HepG2 (cell line): ENCODE results near the gene DQX1. TPM values are rescaled to one million over a fixed set of nuclear protein-coding genes. Genes with fewer than 3 reads are reported as not detected.

ENCODE experiments used
- ATAC-seq: fragments of 200-7000 bp; cut with Tn5 transposase; 3 replicates; pipeline ENCODE4 v1.9.1; 2020; ENCODE audit warnings: mild to moderate bottlenecking, moderate library complexity
- BruUV-seq: library from RNA; stranded (reverse); fragments of 400-500 nt; replicated peaks from 2 replicates; lab custom pipeline; 2021; lab: Mats Ljungman, UMichigan
- CTCF ChIA-PET: fragments of 300-600 bp; formaldehyde crosslinking; extraction: SDS; loops from one replicate; lab custom pipeline; 2021; ENCODE audit warnings: low total read pairs, inconsistent platforms, low intra/inter-chr PET ratio; lab: Yijun Ruan, JAX
- POLR2A ChIA-PET: fragments of 350-600 bp; sonication (Branson Sonifier 250); formaldehyde crosslinking; loops from one replicate; lab custom pipeline; 2020; ENCODE audit warnings: antibody characterized with exemption, inconsistent platforms; lab: Yijun Ruan, JAX
- DNase-seq: peaks from one replicate; pipeline ENCODE4 v3.0.0-alpha.2; 2015; ENCODE audit warnings: low spot score
- FAIRE-seq: peaks from 3 replicates; lab custom pipeline; 2011; peaks lifted over from hg19 to GRCh38; lab: Jason Lieb, UNC
- H2AFZ ChIP-seq: one replicate; pipeline ENCODE4 v1.6.1; 2011; ENCODE audit warnings: low read length, inconsistent platforms
- H3K27ac ChIP-seq: fragments of 300-600 bp; 3 replicates; pipeline ENCODE4 v1.8.0; 2011; ENCODE audit warnings: mixed run types, mild to moderate bottlenecking, mixed read lengths, low read length, inconsistent platforms; ENCODE audit not compliant: insufficient read depth; ENCODE audit errors: extremely low read length
- H3K27me3 ChIP-seq, 2 experiments: fragments of 200-600 bp in 1 of 2; 2 replicates in 1 of 2; 3 replicates in 1 of 2; pipeline versions ENCODE4 v1.6.0 to v1.8.0; 2011; ENCODE audit warnings: low read length in 2 of 2, mild to moderate bottlenecking in 2 of 2, moderate library complexity in 2 of 2, inconsistent platforms in 1 of 2; ENCODE audit not compliant: insufficient read depth in 2 of 2, control insufficient read depth in 1 of 2
- H3K36me3 ChIP-seq, 2 experiments: fragments of 200-600 bp in 1 of 2; replicated peaks in 1 of 2; 2 replicates in 1 of 2; 3 replicates in 1 of 2; pipeline versions ENCODE4 v1.5.1 to v1.8.0; 2011; ENCODE audit warnings: low read length in 2 of 2, inconsistent platforms in 1 of 2; ENCODE audit not compliant: insufficient read depth in 2 of 2, control insufficient read depth in 1 of 2
- H3K4me1 ChIP-seq: 2 replicates; pipeline ENCODE4 v1.5.1; 2012; ENCODE audit warnings: low read length, inconsistent platforms; ENCODE audit not compliant: insufficient read depth
- H3K4me2 ChIP-seq: 2 replicates; pipeline ENCODE4 v1.6.0; 2011; ENCODE audit warnings: low read depth, low read length, inconsistent platforms
- H3K4me3 ChIP-seq, 3 experiments: fragments of 200-600 bp in 1 of 3; sonication (generic), shearing (Covaris generic) in 1 of 3; replicated peaks in 1 of 3; 2 replicates each; pipeline ENCODE4 v1.5.1; 2011 to 2016; ENCODE audit warnings: low read length in 3 of 3, inconsistent platforms in 2 of 3, low read depth in 2 of 3, mild to moderate bottlenecking in 2 of 3, control low read depth in 1 of 3, mixed read lengths in 1 of 3; ENCODE audit not compliant: insufficient read depth in 1 of 3
- H3K79me2 ChIP-seq: one replicate; pipeline ENCODE4 v1.6.1; 2011; ENCODE audit warnings: low read length, inconsistent platforms; ENCODE audit not compliant: insufficient read depth
- H3K9ac ChIP-seq: 2 replicates; pipeline ENCODE4 v1.6.0; 2011; ENCODE audit warnings: mild to moderate bottlenecking, low read depth, low read length, inconsistent platforms; ENCODE audit not compliant: insufficient read depth
- H3K9me3 ChIP-seq: 2 replicates; pipeline ENCODE4 v1.5.1; 2012; ENCODE audit warnings: mild to moderate bottlenecking, low read length
- H4K20me1 ChIP-seq: 2 replicates; pipeline ENCODE4 v1.6.0; 2011; ENCODE audit warnings: inconsistent platforms, mild to moderate bottlenecking, low read length, moderate library complexity; ENCODE audit not compliant: insufficient read depth
- ELF1 ChIP-seq: sonication (generic); formaldehyde crosslinking; IDR thresholded peaks from 2 replicates; pipeline ENCODE4 v1.4.0; 2020; ENCODE audit warnings: missing genetic modification reagents
- GABPA ChIP-seq, 2 experiments: IDR thresholded peaks; 2 replicates each; pipeline ENCODE4 v1.6.1; 2011 to 2016; ENCODE audit warnings: low read depth in 2 of 2, low read length in 1 of 2, missing biosample characterization in 1 of 2, missing genetic modification characterization in 1 of 2
- GABPB1 ChIP-seq: IDR thresholded peaks from 2 replicates; pipeline ENCODE4 v1.6.1; 2016; ENCODE audit warnings: mild to moderate bottlenecking, missing genetic modification reagents, moderate library complexity, missing compliant biosample characterization
- HMGXB3 ChIP-seq: sonication (generic); formaldehyde crosslinking; IDR thresholded peaks from 2 replicates; pipeline ENCODE4 v1.4.0; 2020; ENCODE audit warnings: missing genetic modification reagents, borderline replicate concordance
- SRF ChIP-seq: IDR thresholded peaks from 2 replicates; pipeline ENCODE4 v1.6.1; 2011; ENCODE audit warnings: mild to moderate bottlenecking, low read depth, low read length, moderate library complexity
- ZNF652 ChIP-seq: IDR thresholded peaks from 2 replicates; pipeline ENCODE4 v1.6.1; 2016; ENCODE audit warnings: low read depth, borderline replicate concordance
- WGBS: methylation state at CpG from one replicate; pipeline ENCODE4 v1.1.6; 2017; ENCODE audit warnings: low lambda C conversion rate; 5-methylcytosine and 5-hydroxymethylcytosine counted together
- in situ Hi-C: cut with HindIII; loops from 2 replicates; pipeline ENCODE4 v1.10.0; 2017; ENCODE audit warnings: low pct_unique_long_range_greater_than_20kb; ENCODE audit not compliant: extremely low pct_ligation_motif_present
- intact Hi-C: fragments of 100-400 bp; cut with micrococcal nuclease; formaldehyde crosslinking; loops from one replicate; pipeline ENCODE4 v1.10.0; 2022; ENCODE audit not compliant: unreplicated experiment
- polyA plus RNA-seq, 8 experiments: library from polyadenylated mRNA; depleted of rRNA in 3 of 8; stranded (reverse) in 7 of 8; unstranded in 1 of 8; fragments of >200 nt; fragmentation: Illumina TruSeq in 4 of 8; extraction: Trizol in 4 of 8; gene quantifications; 2 replicates each; pipeline versions ENCODE4 v1.2.1 to v1.2.3, GENCODE V29; 2011 to 2016; ENCODE audit warnings: low read depth in 4 of 8, missing spikeins in 1 of 8, mixed read lengths in 1 of 8; ENCODE audit not compliant: insufficient read depth in 1 of 8
- total RNA-seq, 5 experiments: library from RNA; depleted of rRNA; stranded (reverse); fragments of >200 nt; fragmentation: Illumina TruSeq; extraction: Trizol; gene quantifications; 2 replicates each; pipeline ENCODE4 v1.2.3, GENCODE V29; 2016; ENCODE audit warnings: low read depth in 1 of 5

Gene DQX1
- total and polyA plus RNA-seq, 2 of the 13 experiments (the other 11 are each of a cell fraction or from before 2014, with no cell fraction given), result 27.6 to 89.8 TPM

- ChIA-PET POLR2A (interaction anchor here (0.8 to 2.1 kb wide), 2 partner anchors 24 to 44 kb away, joined by 3 to 7 read pairs; partner anchors contain the start of genes AUP1 and HTRA2), CTCF (no interaction called here)
- FAIRE-seq, result no peak
- H4K20me1 ChIP-seq, result no peaks in the 10 kb centered on the region
- peak; percentile 45; the same call in 2 of the 3 replicates for ATAC-seq
- H3K27me3 ChIP-seq, result peaks cover 0 to 30% of the 10 kb centered on the region in 2 experiments
- H3K4me3 ChIP-seq, result no peak overlapping the region
- peaks cover 12% of the 10 kb centered on the region for H3K4me1 ChIP-seq
- peak; percentile 50 for TF ChIP-seq GABPB1
- TF ChIP-seq GABPA (IDR thresholded peaks at IDR 0.05; ENCODE audit: low read depth, low read length), result peak; percentile 31; the same call in 1 of the 2 replicates
- peak; percentile 88 for TF ChIP-seq GABPA (CRISPR knock-in tag; IDR thresholded peaks at IDR 0.05; ENCODE audit: low read depth)
- no peak for TF ChIP-seq HMGXB3
- 0 out of 2 replicates have a peak, but pooled peaks have one; percentile 29 for TF ChIP-seq ELF1 (CRISPR knock-in tag)
- TF ChIP-seq ZNF652, result no peak
- no peak for TF ChIP-seq SRF
- in situ Hi-C loops (no loop called here), intact Hi-C loops (no loop called here)
- 42% methylated on average over 7 of the region's 7 CpGs for WGBS
- H3K9ac ChIP-seq, result no peak overlapping the region
- no TSS peak for BruUV-seq
- H3K27ac ChIP-seq, result no peak overlapping the region
- H3K79me2 ChIP-seq, result no peaks in the 10 kb centered on the region
- no peak for DNase-seq
- no peak overlapping the region for H2AFZ ChIP-seq
- peak overlapping the region; percentile 1; the same call in 1 of the 2 replicates for H3K4me2 ChIP-seq
- H3K9me3 ChIP-seq, result no peaks in the 10 kb centered on the region
- H3K36me3 ChIP-seq, result no peaks in the 10 kb centered on the region
Observed at GRCh38 chr2:74573747-74574562, 47.9 kb upstream of the DQX1 start.
